RWPE1 (cell line): ENCODE results near the gene ADAMTS9.
"Not testable (repeated sequence)": the region's sequence is repeated elsewhere in the genome, so short reads cannot be mapped to it uniquely, and the experiment has no call there.

Experiments
- CTCF ChIA-PET: fragments of 350-600 bp; sonication (Branson Sonifier 250); formaldehyde crosslinking; extraction: SDS; loops from one replicate; lab custom pipeline; 2021; lab: Yijun Ruan, JAX
- POLR2A ChIA-PET: fragments of 400-600 bp; formaldehyde crosslinking; extraction: SDS; loops from one replicate; lab custom pipeline; 2020; ENCODE audit warnings: antibody characterized with exemption; ENCODE audit not compliant: low non-redundant PET; lab: Yijun Ruan, JAX
- DNase-seq: peaks from one replicate; pipeline ENCODE4 v3.0.0; 2012; ENCODE audit warnings: low spot score
- H3K27ac ChIP-seq: fragments of 450-650 bp; 2 replicates; pipeline ENCODE4 v1.5.1; 2017
- CTCF ChIP-seq: fragments of 450-650 bp; conservative IDR thresholded peaks from 2 replicates; pipeline ENCODE4 v1.5.1; 2017; ENCODE audit warnings: low read depth, mild to moderate bottlenecking

ADAMTS9 gene

DNA sequence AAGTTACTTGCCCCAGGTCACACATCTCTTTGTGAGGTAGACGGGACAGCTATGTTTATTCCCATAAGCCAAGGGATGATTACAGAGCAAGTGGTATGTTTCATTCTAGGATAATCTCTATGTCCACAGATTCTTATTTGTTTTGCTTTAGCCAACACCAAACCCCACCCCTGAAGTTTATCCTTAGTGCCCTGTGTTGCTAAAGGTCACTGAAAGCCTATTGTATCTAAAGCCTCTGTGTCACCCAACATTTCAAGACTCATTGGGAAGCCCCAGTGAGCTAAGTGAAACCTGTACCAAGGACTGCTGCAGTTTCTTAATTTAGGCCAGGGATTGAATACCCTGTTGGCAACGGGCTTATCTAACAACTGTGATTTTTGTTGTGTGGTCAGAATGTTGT is 135.6 kb downstream of the ADAMTS9 start:
- H3K27ac ChIP-seq, result no peak overlapping the region
- no peak for TF ChIP-seq CTCF
- CTCF ChIA-PET, result interaction anchor here (0.6 to 1.5 kb wide), 3 partner anchors 14 to 661 kb away, joined by 3 to 5 read pairs (median 4); no protein-coding TSS in a partner anchor
- POLR2A ChIA-PET, result interaction anchor here (0.6 kb wide), 1 partner anchor 140 kb away, joined by 4 read pairs; no protein-coding TSS in a partner anchor
- no peak for DNase-seq

- ChIA-PET POLR2A (no interaction called here), CTCF (interaction anchor here (0.6 to 1.5 kb wide), 2 partner anchors 18 to 661 kb away, joined by 4 to 5 read pairs; no protein-coding TSS in a partner anchor)
- no peak overlapping the region for H3K27ac ChIP-seq
- DNase-seq, result no peak
- TF ChIP-seq CTCF, result no peak
These were observed 136.1 kb downstream of the ADAMTS9 start for GRCh38 chr3:64551697-64552096.

GRCh38 chr3:64550745-64551144 is 137.1 kb downstream of the ADAMTS9 start:
- H3K27ac ChIP-seq, result no peak overlapping the region
- no peak for DNase-seq
- no peak for TF ChIP-seq CTCF
- ChIA-PET CTCF (no interaction called here), POLR2A (no interaction called here)

DNA sequence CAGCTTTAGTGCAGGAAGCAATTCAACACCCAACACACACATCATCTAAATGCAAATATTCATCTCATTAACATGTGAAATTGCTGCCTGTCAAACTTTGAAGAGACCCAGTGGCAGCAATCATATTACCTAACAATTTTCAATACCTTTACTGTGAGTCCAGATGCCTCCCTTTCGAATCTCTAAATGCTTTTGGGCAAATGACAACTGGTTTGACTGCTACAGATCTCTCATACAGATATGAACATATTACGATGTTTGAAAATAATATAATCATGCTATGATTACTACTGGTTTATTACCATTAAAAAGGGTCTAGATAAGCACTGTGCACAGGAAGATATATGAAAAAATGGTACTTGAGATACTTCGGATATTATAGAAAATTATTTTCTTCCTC is 137.9 kb downstream of the ADAMTS9 start:
- no peak overlapping the region for H3K27ac ChIP-seq
- no peak for TF ChIP-seq CTCF
- no peak for DNase-seq
- ChIA-PET CTCF (no interaction called here), POLR2A (no interaction called here)

GRCh38 chr3:64548200-64548889 is 139.5 kb downstream of the ADAMTS9 start:
- H3K27ac ChIP-seq, result no peak overlapping the region
- DNase-seq, result no peak
- ChIA-PET POLR2A (no interaction called here), CTCF (no interaction called here)
- TF ChIP-seq CTCF, result no peak

GRCh38 chr3:64546856-64547255 is 140.9 kb downstream of the ADAMTS9 start:
- ChIA-PET POLR2A (no interaction called here), CTCF (no interaction called here)
- H3K27ac ChIP-seq, result no peak overlapping the region
- no peak for DNase-seq
- TF ChIP-seq CTCF, result no peak

DNA sequence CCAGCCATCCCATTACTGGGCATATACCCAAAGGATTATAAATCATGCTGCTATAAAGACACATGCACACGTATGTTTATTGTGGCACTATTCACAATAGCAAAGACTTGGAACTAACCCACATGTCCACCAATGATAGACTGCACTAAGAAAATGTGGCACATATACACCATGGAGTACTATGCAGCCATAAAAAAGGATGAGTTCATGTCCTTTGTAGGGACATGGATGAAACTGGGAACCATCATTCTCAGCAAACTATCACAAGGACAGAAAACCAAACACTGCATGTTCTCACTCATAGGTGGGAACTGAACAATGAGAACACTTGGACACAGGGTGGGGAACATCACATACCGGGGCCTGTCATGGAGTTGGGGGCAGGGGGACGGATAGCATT is 142.6 kb downstream of the ADAMTS9 start:
- POLR2A ChIA-PET, H3K27ac ChIP-seq, DNase-seq, CTCF ChIA-PET: not testable (repeated sequence)
